SK-N-MC (cell line): ENCODE data around the gene SNX10.

Experiments used
- EZH2 ChIP-seq: fragments of 200-600 bp; sonication (generic); IDR thresholded peaks from one replicate; pipeline ENCODE4 v1.6.1; 2017; ENCODE audit warnings: antibody characterized with exemption
- FOXP2 ChIP-seq: optimal IDR thresholded peaks from 2 replicates; pipeline ENCODE3; 2011; ENCODE audit warnings: mild to moderate bottlenecking, moderate library complexity; ENCODE audit not compliant: insufficient read depth; ENCODE audit errors: extremely low read length, control extremely low read depth
- POLR2AphosphoS5 ChIP-seq: IDR thresholded peaks from 2 replicates; pipeline ENCODE4 v1.6.1; 2012; ENCODE audit warnings: mild to moderate bottlenecking, low read depth, low read length, borderline replicate concordance

GRCh38 chr7:26374647-26375373 is 83.1 kb downstream of the SNX10 start:
- no peak for TF ChIP-seq POLR2AphosphoS5
- no peak for TF ChIP-seq EZH2
- TF ChIP-seq FOXP2, result no peak
